NCI-H524 treated with DMSO at 0.1 percent for 48 hours (cell line): Measurements from ENCODE around the gene MAP3K3.

ENCODE experiments used
- DNase-seq: peaks from one replicate; lab custom pipeline; 2025; lab: John Stamatoyannopoulos, UW

The MAP3K3 gene

DNA sequence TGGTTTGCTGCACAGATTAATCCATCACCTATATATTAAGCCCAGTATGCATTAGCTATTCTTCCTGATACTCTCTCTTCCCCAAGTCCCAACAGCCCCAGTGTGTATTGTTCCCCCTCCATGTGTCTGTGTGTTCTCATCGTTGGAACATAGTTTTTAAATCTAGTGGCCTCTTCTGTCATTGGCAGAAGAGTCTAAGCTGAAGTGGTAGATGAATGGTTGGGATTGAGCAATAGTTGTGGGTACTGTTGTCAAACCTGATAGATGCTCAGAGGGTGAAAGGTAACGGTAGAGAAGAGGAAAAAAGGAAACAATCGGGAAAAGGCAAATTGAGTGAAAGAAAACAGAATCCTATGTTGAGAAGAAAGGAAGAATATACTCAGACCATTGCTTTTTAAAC is 29.9 kb downstream of the MAP3K3 start:
- DNase-seq: no peak

DNA sequence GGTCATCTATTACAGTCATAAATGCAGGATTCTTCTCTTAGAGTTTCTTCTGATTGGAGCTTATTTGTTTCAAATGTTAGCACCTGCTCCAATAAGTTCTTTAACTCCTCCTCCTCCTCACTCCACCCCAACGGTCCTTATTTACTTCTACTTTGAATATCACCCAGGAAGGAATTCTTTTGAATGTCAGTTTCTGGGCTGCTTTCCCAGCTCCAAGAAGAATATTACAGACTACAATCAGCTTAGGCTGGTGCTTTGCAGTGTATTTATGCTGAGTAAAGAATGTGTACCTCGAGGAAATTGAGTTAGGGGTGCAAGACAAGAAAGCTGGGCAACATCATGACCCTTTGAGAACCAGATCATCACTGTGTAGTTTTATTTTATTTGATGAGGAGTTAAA is 30.8 kb downstream of the MAP3K3 start:
- no peak for DNase-seq

GRCh38 chr17:63657786-63658185 is 35.6 kb downstream of the MAP3K3 start:
- DNase-seq: no peak

DNA sequence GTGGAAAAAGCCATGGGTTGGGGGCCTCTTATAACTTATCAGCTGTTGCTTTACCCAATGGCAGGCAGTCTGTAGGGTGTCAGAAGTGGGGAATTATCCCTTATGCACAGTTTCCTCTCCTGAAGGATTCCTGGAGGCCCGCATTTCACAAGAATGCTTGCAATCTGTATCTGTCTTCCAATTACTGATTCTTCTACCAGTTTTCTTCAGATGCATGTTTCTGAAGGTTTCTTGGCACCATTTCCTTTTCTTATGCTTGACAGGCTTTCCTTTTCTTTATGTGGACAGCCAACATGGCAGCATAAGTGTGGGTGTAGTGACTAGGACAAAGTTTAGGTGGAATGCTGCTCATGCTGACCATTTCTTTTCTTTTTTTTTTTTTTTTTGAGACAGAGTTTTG is 36.1 kb downstream of the MAP3K3 start:
- no peak for DNase-seq

GRCh38 chr17:63659850-63660249 is 37.6 kb downstream of the MAP3K3 start:
- DNase-seq: no peak

DNA sequence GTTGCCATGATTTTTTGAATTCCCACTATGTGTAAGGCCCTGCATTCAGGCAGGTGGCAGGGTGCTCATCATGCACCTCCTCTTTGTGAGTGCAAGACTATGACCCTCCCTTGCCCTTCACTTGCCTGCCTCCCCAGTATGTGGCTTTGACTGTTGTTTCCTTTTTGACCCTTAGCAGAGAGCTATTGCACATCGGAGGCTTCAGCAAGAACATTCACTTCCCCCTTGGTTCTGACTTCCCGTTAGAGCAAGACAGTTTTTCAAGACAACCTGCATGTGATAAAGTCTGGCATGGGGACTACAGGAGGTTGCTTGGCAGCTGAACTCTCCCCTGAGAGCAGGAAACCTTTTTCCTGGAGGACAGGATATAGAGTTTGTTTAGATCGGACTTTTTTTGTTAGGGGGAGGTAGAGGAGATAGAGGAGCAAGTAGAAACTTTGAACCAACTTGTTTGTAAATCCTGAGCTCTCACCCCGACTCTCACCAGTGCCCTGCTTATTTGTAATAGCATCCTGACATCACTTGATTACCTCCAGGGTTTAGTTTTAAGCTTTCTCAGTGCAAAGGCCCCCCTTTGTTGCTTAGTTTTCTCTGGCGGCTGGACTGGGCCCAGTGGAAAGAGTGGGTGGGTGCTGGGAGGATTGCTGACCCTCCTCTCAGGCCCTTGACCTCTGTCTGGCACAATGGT is 43.5 kb downstream of the MAP3K3 start:
- DNase-seq: no peak

DNA sequence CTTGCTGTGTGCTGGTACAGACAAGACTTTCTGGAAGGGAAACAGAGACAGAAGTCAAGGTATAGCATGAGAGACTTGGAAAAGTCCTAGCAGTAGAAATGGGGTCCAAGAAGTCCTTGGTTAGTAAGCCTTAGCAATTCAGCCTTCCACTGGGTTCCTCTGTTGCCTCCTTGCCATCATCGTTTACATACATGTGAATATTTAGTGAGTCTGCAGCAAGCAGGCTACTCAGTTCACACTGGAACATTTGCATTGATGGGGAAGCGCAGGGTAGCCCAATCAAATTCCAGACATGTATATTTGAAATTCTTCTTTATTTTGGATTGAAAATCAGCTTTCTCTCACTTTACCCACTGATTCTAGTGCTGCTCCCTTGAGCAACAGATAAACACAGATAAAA is 50.6 kb downstream of the MAP3K3 start:
- no peak for DNase-seq

GRCh38 chr17:63675231-63675606 is 53.0 kb downstream of the MAP3K3 start:
- no peak for DNase-seq

GRCh38 chr17:63675607-63676546 is 53.7 kb downstream of the MAP3K3 start:
- DNase-seq: no peak

DNA sequence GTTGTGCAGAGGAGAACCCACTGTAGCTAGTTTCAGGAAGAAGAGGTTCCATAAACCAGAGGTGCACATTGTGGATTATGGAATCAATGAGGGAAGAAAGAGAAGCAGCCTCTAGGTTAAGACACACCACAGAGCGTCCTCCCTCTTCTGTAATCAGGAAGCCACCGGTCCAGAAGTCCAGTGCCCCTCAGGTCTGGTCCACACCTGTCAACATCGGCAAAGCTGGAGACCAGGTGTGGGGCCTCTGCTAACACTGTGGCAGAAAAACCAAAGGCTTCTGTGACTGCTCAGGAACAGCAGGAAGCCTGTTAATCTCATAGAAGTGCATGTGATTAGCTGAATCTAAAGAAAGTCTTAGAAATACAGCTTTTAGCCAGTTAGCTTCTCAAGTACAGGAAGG is 54.4 kb downstream of the MAP3K3 start:
- peak; percentile 82 for DNase-seq

DNA sequence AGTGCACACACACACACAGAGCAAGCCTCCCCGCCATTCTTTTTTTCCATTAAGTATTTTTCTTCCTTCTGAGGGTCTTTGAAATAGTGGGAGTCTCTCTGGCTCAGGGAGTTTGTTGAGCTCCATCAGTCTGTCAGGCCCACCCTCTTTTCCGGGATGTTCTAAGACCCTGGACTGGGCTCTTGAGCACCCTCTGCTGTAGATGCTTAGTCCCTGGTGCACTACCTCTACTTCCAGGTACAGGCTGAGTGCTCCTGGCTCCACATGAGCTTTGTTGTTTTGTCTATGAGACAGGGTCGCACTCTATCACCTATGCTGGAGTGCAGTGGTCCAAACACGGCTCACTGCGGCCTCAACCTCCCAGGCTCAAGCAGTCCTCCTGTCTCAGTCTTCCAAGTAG is 57.0 kb downstream of the MAP3K3 start:
- no peak for DNase-seq

- DNase-seq: no peak
These were observed 58.5 kb downstream of the MAP3K3 start for GRCh38 chr17:63680700-63681099.

GRCh38 chr17:63681530-63681929 is 59.3 kb downstream of the MAP3K3 start:
- no peak for DNase-seq

- no peak for DNase-seq
These were observed 60.2 kb downstream of the MAP3K3 start for GRCh38 chr17:63682441-63682840.

- no peak for DNase-seq
These were observed 60.8 kb downstream of the MAP3K3 start for GRCh38 chr17:63682981-63683380.

GRCh38 chr17:63685041-63685440 is 62.8 kb downstream of the MAP3K3 start:
- no peak for DNase-seq

DNA sequence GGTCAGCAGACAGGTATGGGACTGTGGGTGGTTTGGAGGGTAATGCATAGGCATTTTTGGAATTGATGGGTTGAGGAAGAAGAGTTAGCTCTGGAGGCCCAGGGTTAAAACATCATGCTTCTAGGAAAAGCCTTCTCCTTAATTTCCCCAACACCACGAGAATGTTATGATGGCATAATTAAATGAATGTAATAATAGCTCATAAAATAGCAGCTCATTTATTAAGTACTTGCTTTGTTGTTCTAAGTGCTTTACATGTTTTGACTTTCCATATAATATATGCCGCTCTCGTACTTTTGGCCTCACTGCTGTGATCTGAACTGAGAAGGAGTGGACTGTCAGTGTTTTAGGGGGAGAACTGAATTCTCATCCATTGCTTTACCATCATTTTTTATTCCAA is 63.4 kb downstream of the MAP3K3 start:
- no peak for DNase-seq

GRCh38 chr17:63686138-63686685 is 64.0 kb downstream of the MAP3K3 start:
- no peak for DNase-seq

GRCh38 chr17:63688396-63689020 is 66.3 kb downstream of the MAP3K3 start:
- DNase-seq: no peak

GRCh38 chr17:63689479-63689878 is 67.3 kb downstream of the MAP3K3 start:
- DNase-seq: no peak

- DNase-seq: no peak
These were observed 70.1 kb downstream of the MAP3K3 start for GRCh38 chr17:63692195-63692816.

DNA sequence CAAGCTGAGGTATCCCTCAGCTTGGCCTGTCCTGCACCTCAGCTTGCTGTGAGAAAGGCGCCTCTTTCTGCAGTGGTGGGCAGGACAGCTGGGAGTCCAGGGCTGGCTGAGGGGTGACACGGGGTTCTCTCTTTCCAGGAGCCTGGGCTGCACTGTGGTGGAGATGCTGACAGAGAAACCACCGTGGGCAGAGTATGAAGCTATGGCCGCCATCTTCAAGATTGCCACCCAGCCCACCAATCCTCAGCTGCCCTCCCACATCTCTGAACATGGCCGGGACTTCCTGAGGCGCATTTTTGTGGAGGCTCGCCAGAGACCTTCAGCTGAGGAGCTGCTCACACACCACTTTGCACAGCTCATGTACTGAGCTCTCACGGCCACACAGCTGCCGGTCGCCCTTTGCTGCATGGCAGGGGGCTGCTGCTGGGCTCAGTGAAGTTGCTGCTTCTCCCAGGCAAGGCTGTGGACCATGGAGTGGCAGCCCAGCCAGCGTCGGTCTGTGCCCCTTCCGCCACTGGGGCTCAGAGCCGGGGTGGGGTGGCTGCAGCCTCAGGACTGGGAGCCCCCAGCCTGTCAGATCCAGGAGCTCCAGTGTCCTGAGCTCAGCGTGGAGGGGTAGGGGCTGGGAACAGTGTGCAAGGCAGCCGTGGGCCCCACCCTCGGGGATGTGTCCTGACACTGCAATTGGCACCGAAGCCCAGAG is 71.3 kb downstream of the MAP3K3 start:
- DNase-seq: no peak
